ENCODE data around the gene KANK4.

DNA sequence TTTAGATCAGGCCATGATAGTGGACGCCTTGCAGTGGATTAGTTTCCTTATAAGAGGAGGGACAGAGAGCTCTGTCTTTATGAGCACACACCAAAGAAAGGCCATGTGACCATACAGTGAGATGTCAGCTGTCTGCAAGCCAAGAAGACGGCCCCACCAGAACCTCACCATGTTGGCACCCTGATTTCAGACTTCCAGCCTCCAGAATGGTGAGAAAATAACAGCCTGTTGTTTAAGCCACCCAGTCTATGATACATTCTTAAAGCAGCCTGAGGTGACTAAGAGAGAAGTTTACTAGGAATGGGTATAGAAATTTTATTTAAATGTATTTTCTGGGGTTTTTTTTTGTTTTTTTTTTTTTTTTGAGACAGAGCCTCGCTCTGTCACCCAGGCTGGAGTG lies 95.1 kb downstream of the KANK4 start:
- TF ChIP-seq POLR2A (IDR thresholded peaks at IDR 0.05): no peak
- TF ChIP-seq EP300 (IDR thresholded peaks at IDR 0.05): no peak
- TF ChIP-seq, protein P1, sequence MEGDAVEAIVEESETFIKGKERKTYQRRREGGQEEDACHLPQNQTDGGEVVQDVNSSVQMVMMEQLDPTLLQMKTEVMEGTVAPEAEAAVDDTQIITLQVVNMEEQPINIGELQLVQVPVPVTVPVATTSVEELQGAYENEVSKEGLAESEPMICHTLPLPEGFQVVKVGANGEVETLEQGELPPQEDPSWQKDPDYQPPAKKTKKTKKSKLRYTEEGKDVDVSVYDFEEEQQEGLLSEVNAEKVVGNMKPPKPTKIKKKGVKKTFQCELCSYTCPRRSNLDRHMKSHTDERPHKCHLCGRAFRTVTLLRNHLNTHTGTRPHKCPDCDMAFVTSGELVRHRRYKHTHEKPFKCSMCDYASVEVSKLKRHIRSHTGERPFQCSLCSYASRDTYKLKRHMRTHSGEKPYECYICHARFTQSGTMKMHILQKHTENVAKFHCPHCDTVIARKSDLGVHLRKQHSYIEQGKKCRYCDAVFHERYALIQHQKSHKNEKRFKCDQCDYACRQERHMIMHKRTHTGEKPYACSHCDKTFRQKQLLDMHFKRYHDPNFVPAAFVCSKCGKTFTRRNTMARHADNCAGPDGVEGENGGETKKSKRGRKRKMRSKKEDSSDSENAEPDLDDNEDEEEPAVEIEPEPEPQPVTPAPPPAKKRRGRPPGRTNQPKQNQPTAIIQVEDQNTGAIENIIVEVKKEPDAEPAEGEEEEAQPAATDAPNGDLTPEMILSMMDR (IDR thresholded peaks at IDR 0.05): no peak
